Ishikawa (cell line): Measurements from ENCODE around the gene PUDP.

Experiments
- CEBPB ChIP-seq: IDR thresholded peaks from 2 replicates; pipeline ENCODE4 v1.6.1; 2012
- CREB1 ChIP-seq: IDR thresholded peaks from 2 replicates; pipeline ENCODE4 v1.6.1; 2012; ENCODE audit warnings: low read depth
- EGR1 ChIP-seq: IDR thresholded peaks from 2 replicates; pipeline ENCODE4 v1.6.1; 2012
- EP300 ChIP-seq: IDR thresholded peaks from 2 replicates; pipeline ENCODE4 v1.6.1; 2012; ENCODE audit warnings: borderline replicate concordance
- FOXM1 ChIP-seq: IDR thresholded peaks from 2 replicates; pipeline ENCODE4 v1.6.1; 2012; ENCODE audit warnings: low read depth, borderline replicate concordance
- NFIC ChIP-seq: IDR thresholded peaks from 2 replicates; pipeline ENCODE4 v1.6.1; 2012
- RAD21 ChIP-seq: IDR thresholded peaks from 2 replicates; pipeline ENCODE4 v1.6.1; 2012; ENCODE audit warnings: low read depth
- TAF1 ChIP-seq: IDR thresholded peaks from 2 replicates; pipeline ENCODE4 v1.6.1; 2012; ENCODE audit warnings: low read depth, mild to moderate bottlenecking
- TCF12 ChIP-seq: IDR thresholded peaks from 2 replicates; pipeline ENCODE4 v1.6.1; 2012; ENCODE audit warnings: low read depth
- TEAD4 ChIP-seq: IDR thresholded peaks from 2 replicates; pipeline ENCODE4 v1.6.1; 2012
- YY1 ChIP-seq: IDR thresholded peaks from 2 replicates; pipeline ENCODE4 v1.6.1; 2012; ENCODE audit warnings: low read depth
- ZBTB7A ChIP-seq: IDR thresholded peaks from 2 replicates; pipeline ENCODE4 v1.6.1; 2012; ENCODE audit warnings: low read depth
- TF ChIP-seq, protein P1 (sequence below): IDR thresholded peaks from 2 replicates; pipeline ENCODE4 v1.6.1; 2012
- TF ChIP-seq, protein P2 (sequence below): IDR thresholded peaks from 2 replicates; pipeline ENCODE4 v1.6.1; 2012; ENCODE audit warnings: low read depth, mild to moderate bottlenecking
- TF ChIP-seq, protein P3 (sequence below): IDR thresholded peaks from 2 replicates; pipeline ENCODE4 v1.6.1; 2012

Gene PUDP

DNA sequence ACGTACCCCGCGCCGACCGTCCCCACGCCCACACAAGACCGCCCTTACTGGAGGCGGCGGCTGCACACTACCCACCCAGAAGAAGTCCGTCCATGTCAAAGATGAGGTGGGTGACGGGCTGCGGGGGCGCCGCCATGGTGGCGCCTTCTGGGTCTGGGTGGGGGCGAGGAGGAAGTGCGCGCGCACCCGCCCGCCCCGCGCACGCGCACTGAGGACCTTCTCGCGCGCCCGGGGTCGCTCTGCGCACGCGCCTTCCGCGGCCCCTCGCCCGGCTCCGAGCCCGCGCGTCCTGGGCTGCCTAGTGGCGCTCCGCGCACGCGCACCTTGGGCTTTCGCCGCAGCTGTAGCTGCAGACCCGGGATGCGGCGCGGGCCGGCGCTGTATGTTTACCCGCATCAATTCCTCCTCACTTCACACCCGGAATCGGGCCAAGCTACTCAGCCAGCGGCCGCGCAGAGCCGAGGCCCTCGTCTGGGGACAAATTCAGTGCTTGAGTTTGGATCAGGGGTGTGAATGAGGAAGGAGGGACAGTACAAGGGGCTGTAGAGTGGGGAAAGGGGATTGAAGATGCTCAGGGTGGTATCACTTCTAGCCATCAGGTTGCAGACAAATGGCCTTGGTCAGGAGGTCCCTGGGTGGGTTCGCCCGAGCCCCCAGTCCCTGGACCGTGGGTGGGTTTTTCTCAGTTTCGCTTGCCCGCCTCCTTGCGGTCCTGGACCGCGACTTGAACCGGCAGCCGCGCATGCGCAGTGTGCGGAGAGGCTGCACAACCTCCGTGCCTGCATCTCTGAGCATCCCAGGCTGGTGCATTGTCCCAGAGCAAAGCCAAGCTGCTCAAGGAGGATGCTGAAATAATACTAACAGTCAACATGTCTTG lies at the start of gene PUDP:
TSS of gene PUDP (minus strand) at position 176 of the 877 bp plus-strand sequence. CDS start at position 136, 40 bp downstream.
- TF ChIP-seq, protein P1, sequence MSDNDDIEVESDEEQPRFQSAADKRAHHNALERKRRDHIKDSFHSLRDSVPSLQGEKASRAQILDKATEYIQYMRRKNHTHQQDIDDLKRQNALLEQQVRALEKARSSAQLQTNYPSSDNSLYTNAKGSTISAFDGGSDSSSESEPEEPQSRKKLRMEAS = peak; percentile 4; the same call in 1 of the 2 replicates
- TF ChIP-seq TAF1 (peak; percentile 54; the same call in 1 of the 2 replicates), YY1 (peak; percentile 72), EGR1 (peak; percentile 45; the same call in 1 of the 2 replicates), TEAD4 (no peak)

DNA sequence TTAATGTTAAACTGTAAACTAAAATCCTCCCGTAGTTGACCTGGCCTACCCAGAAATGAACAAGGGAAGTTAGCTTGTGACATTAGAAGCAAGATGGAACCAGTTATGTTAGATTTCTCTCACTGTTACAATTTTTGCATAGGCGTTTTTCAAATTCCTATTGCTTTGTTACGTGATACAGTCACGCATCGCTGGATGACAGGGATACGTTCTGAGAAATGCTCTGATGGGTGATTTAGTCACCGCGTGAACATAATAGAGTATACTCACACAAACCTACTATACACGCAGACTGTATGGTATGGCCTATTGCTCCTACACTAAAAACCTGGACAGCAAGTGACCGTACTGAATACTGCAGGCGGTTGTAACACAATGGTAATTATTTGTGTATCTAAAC lies 46.7 kb upstream of the PUDP start:
- no peak for TF ChIP-seq EP300
- TF ChIP-seq EGR1 = no peak
- TF ChIP-seq TEAD4 = no peak
- TF ChIP-seq TAF1 = no peak
- no peak for TF ChIP-seq TCF12
- TF ChIP-seq FOXM1 = no peak
- TF ChIP-seq CEBPB = no peak
- TF ChIP-seq, protein P2, sequence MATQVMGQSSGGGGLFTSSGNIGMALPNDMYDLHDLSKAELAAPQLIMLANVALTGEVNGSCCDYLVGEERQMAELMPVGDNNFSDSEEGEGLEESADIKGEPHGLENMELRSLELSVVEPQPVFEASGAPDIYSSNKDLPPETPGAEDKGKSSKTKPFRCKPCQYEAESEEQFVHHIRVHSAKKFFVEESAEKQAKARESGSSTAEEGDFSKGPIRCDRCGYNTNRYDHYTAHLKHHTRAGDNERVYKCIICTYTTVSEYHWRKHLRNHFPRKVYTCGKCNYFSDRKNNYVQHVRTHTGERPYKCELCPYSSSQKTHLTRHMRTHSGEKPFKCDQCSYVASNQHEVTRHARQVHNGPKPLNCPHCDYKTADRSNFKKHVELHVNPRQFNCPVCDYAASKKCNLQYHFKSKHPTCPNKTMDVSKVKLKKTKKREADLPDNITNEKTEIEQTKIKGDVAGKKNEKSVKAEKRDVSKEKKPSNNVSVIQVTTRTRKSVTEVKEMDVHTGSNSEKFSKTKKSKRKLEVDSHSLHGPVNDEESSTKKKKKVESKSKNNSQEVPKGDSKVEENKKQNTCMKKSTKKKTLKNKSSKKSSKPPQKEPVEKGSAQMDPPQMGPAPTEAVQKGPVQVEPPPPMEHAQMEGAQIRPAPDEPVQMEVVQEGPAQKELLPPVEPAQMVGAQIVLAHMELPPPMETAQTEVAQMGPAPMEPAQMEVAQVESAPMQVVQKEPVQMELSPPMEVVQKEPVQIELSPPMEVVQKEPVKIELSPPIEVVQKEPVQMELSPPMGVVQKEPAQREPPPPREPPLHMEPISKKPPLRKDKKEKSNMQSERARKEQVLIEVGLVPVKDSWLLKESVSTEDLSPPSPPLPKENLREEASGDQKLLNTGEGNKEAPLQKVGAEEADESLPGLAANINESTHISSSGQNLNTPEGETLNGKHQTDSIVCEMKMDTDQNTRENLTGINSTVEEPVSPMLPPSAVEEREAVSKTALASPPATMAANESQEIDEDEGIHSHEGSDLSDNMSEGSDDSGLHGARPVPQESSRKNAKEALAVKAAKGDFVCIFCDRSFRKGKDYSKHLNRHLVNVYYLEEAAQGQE = no peak
- TF ChIP-seq RAD21 = no peak
- no peak for TF ChIP-seq NFIC
- TF ChIP-seq, protein P1 = no peak
- no peak for TF ChIP-seq ZBTB7A
- no peak for TF ChIP-seq YY1
- TF ChIP-seq CREB1 = no peak
- TF ChIP-seq, protein P3, sequence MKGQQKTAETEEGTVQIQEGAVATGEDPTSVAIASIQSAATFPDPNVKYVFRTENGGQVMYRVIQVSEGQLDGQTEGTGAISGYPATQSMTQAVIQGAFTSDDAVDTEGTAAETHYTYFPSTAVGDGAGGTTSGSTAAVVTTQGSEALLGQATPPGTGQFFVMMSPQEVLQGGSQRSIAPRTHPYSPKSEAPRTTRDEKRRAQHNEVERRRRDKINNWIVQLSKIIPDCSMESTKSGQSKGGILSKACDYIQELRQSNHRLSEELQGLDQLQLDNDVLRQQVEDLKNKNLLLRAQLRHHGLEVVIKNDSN = no peak

DNA sequence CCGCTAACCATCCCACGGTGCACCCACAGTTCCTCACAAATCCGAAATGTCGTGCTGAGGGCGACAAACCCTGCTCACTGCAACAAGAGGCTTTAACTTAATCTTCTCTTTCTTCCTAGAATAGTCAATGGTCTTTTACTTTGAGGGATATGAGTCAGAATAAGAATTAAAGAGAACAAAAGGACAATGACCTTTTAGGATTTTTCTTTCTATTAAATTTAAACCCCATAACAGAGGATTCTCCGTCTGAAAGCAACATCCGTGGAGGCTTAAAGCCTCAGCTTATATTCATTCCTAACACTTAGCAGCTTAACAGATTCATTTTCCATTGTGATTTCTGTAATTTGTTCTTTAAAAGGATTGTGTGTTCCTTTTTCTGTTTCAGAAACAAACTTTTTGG lies 44.9 kb upstream of the PUDP start:
- TF ChIP-seq CEBPB = no peak
- TF ChIP-seq CREB1 = no peak
- no peak for TF ChIP-seq YY1
- TF ChIP-seq TEAD4 = no peak
- TF ChIP-seq, protein P2 = no peak
- TF ChIP-seq RAD21 = no peak
- no peak for TF ChIP-seq NFIC
- TF ChIP-seq, protein P1 = no peak
- TF ChIP-seq, protein P3 = no peak
- TF ChIP-seq FOXM1 = no peak
- no peak for TF ChIP-seq EGR1
- no peak for TF ChIP-seq TCF12
- TF ChIP-seq ZBTB7A = no peak
- no peak for TF ChIP-seq TAF1
- TF ChIP-seq EP300 = no peak

DNA sequence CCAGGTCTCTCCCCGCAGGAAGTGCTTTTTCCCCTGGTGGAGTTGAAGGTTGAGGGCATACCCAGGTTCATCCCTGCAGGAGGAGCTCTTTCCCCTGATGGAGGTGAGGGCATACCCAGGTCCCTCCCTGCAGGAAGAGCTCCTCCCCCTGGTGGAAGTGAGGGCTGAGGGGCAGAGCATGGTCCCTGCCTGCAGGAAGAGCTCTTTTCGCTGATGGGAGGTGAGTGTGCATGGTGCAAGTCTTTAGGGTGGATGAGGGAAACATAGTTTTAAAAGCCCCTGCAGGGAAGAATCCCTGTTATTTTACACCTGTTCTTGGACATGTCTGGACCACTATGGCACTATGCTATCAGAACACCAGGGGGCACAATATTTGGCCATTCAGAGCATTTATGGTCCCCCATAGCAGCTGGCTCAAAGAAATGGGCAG lies 43.7 kb upstream of the PUDP start:
- no peak for TF ChIP-seq EP300
- no peak for TF ChIP-seq TEAD4
- TF ChIP-seq RAD21 = no peak
- TF ChIP-seq CEBPB = no peak
- TF ChIP-seq NFIC = no peak
- TF ChIP-seq TAF1 = no peak

DNA sequence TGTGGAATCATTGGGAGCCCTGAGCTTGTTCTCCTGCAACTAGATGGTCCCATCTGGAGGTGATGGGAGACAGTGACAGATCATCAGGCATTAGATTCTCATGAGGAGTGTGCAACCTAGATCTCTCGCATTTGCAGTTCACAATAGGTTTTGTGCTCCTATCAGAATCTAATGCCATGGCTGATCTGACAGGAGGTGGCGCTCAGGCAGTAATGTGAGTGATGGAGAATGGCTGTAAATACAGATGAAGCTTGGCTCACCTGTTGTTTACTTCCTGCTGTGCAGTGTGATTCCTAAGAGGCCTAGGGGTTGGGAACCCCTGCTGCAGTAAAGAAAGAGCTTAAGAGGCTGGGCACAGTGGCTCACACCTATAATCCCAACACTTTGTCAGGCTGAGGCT lies 42.2 kb upstream of the PUDP start:
- TF ChIP-seq TEAD4 = no peak
- TF ChIP-seq CEBPB = no peak
- TF ChIP-seq FOXM1 = no peak
- no peak for TF ChIP-seq YY1
- TF ChIP-seq ZBTB7A = no peak
- no peak for TF ChIP-seq RAD21
- TF ChIP-seq, protein P1 = no peak
- no peak for TF ChIP-seq EP300
- TF ChIP-seq, protein P3 = no peak
- TF ChIP-seq CREB1 = no peak
